Measurements from ENCODE around the gene GFPT2. TPM values are rescaled to one million over a fixed set of nuclear protein-coding genes. Genes with fewer than 3 reads are reported as not detected.

Gene GFPT2
- total and polyA plus RNA-seq, 2 of the 4 experiments (the other 2 are of a cell fraction): 20.3 to 20.8 TPM

- no peak overlapping the region for H3K18ac ChIP-seq (ENCODE audit: low read depth, low read length)
- H3K4me2 ChIP-seq (ENCODE audit: low read depth, low read length): no peak overlapping the region
- no peak overlapping the region for H3K14ac ChIP-seq (replicated peaks; ENCODE audit: low read depth, low read length)
- H2AK5ac ChIP-seq (ENCODE audit: low read depth, low read length): no peak overlapping the region
- no peak overlapping the region for H3K9ac ChIP-seq (ENCODE audit: low read depth, low read length)
- CTCF ChIA-PET: interaction anchor here (0.9 kb wide), 1 partner anchor 12 kb away, joined by 3 read pairs; no protein-coding TSS in a partner anchor
- in situ Hi-C loops (cut with MboI; ENCODE audit: low sequenced_read_pairs): no loop called here
- H3K4me3 ChIP-seq (ENCODE audit: insufficient read depth, low read depth, low read length): no peak overlapping the region
- no peaks in the 10 kb centered on the region for H3K9me1 ChIP-seq (ENCODE audit: insufficient read depth, low read length)
- H4K8ac ChIP-seq (ENCODE audit: low read depth in 2 of 2, low read length in 2 of 2): no peak overlapping the region
- BruUV-seq (replicated peaks): no TSS peak
- ATAC-seq (ENCODE audit: low read depth) (no peak), DNase-seq (no peak)
- no peaks in the 10 kb centered on the region for H3K4me1 ChIP-seq (ENCODE audit: control insufficient read depth, insufficient read depth, low read length)
- H4K91ac ChIP-seq (ENCODE audit: insufficient read depth, low read depth, low read length): no peak overlapping the region
- no peak overlapping the region for H2BK20ac ChIP-seq (ENCODE audit: low read depth, low read length)
- no peak overlapping the region for H2AK9ac ChIP-seq (replicated peaks; ENCODE audit: low read depth, low read length, poor library complexity)
- no peaks in the 10 kb centered on the region for H4K20me1 ChIP-seq (ENCODE audit: insufficient read depth, low read length)
- POLR2A ChIA-PET (ENCODE audit: unreplicated experiment): no interaction called here
- no peak overlapping the region for H4K5ac ChIP-seq (ENCODE audit: low read depth, low read length)
- dilution Hi-C loops (cut with HindIII; ENCODE audit: low sequenced_read_pairs, unreplicated experiment): no loop called here
- H2AFZ ChIP-seq (replicated peaks; ENCODE audit: low read length, poor library complexity): no peak overlapping the region
- no peak overlapping the region for H3K27ac ChIP-seq (ENCODE audit: insufficient read depth, low read length)
- no peaks in the 10 kb centered on the region for H3K79me1 ChIP-seq (ENCODE audit: low read depth in 1 of 2, low read length in 2 of 2)
- intact Hi-C loops (cut with micrococcal nuclease): no loop called here
- no peaks in the 10 kb centered on the region for H3K9me3 ChIP-seq (ENCODE audit: control insufficient read depth, insufficient read depth, low read length)
- TF ChIP-seq RFX5 (IDR thresholded peaks at IDR 0.05; ENCODE audit: low read depth, low read length): no peak
- TF ChIP-seq USF2 (IDR thresholded peaks at IDR 0.05; ENCODE audit: low read depth, low read length): no peak
- TF ChIP-seq, protein P1, sequence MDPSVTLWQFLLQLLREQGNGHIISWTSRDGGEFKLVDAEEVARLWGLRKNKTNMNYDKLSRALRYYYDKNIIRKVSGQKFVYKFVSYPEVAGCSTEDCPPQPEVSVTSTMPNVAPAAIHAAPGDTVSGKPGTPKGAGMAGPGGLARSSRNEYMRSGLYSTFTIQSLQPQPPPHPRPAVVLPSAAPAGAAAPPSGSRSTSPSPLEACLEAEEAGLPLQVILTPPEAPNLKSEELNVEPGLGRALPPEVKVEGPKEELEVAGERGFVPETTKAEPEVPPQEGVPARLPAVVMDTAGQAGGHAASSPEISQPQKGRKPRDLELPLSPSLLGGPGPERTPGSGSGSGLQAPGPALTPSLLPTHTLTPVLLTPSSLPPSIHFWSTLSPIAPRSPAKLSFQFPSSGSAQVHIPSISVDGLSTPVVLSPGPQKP (IDR thresholded peaks at IDR 0.05; ENCODE audit: borderline replicate concordance, low read depth, low read length): no peak
- TF ChIP-seq MXI1 (IDR thresholded peaks at IDR 0.05; ENCODE audit: borderline replicate concordance, low read depth, low read length): no peak
- no peak for TF ChIP-seq CEBPB (IDR thresholded peaks at IDR 0.05; ENCODE audit: low read depth, low read length)
- TF ChIP-seq SMC3 (IDR thresholded peaks at IDR 0.05; ENCODE audit: low read depth, low read length): no peak
- TF ChIP-seq MAFK (IDR thresholded peaks at IDR 0.05; ENCODE audit: low read depth, low read length): no peak
- no peak for TF ChIP-seq RAD21 (IDR thresholded peaks at IDR 0.05; ENCODE audit: low read length)
- TF ChIP-seq CHD1 (IDR thresholded peaks at IDR 0.05; ENCODE audit: low read depth, low read length): no peak
- TF ChIP-seq NFE2L2 (IDR thresholded peaks at IDR 0.05; ENCODE audit: low read depth, low read length): no peak
- no peak for TF ChIP-seq POLR2A (IDR thresholded peaks at IDR 0.05; ENCODE audit: low read depth, low read length)
- TF ChIP-seq RCOR1 (IDR thresholded peaks at IDR 0.05; ENCODE audit: insufficient replicate concordance, low read length): no peak
- TF ChIP-seq BHLHE40 (IDR thresholded peaks at IDR 0.05; ENCODE audit: low read depth, low read length): no peak
- TF ChIP-seq MAZ (IDR thresholded peaks at IDR 0.05; ENCODE audit: borderline replicate concordance, low read depth, low read length): no peak
- TF ChIP-seq FOS (IDR thresholded peaks at IDR 0.05; ENCODE audit: low read depth, low read length): no peak
- no peak for TF ChIP-seq CTCF (conservative IDR thresholded peaks at IDR 0.05; ENCODE audit: low read depth, low read length)
- no peak overlapping the region for H2BK120ac ChIP-seq (ENCODE audit: low read depth, low read length)
- no peaks in the 10 kb centered on the region for H3K36me3 ChIP-seq (ENCODE audit: control insufficient read depth, insufficient read depth, low read length)
- peaks cover 3% of the 10 kb centered on the region for H3K27me3 ChIP-seq (ENCODE audit: control insufficient read depth, insufficient read depth, low read length)
- WGBS, 2 experiments (ENCODE audit: extremely low coverage in 2 of 2, insufficient read length in 1 of 2): 37% methylated on average over 2 of the region's 8 CpGs; no CpG with 5 or more reads in 1 of the 2 experiments
- H3K23ac ChIP-seq (ENCODE audit: low read depth, low read length): no peak overlapping the region
- no peak overlapping the region for H3K56ac ChIP-seq (ENCODE audit: extremely low read depth, insufficient read depth, low read length)
- H2BK5ac ChIP-seq (ENCODE audit: low read depth, low read length, poor library complexity, severe bottlenecking): no peak overlapping the region
- H2BK15ac ChIP-seq (ENCODE audit: low read depth, low read length): no peak overlapping the region
- H3K4ac ChIP-seq (ENCODE audit: low read depth, low read length): no peak overlapping the region
These were observed 22.8 kb upstream of the GFPT2 start for GRCh38 chr5:180375955-180376354.

Measured in IMR-90 (cell line).